Tibial nerve (tissue), 4 donors: Measurements from ENCODE around the gene CEP85. TPM values are rescaled to one million over a fixed set of nuclear protein-coding genes. Genes with fewer than 3 reads are reported as not detected.
A peak's percentile ranks its signal among the peaks of the same experiment; 100 is the strongest.

Experiments
- DNase-seq, 2 donors: peaks; one replicate each; pipeline ENCODE4 v3.0.0-alpha.2; 2019; ENCODE audit warnings: low spot score in 2 of 2
- H3K27ac ChIP-seq, 4 donors: fragments of 200-600 bp; sonication (generic) in 3 of 4; one replicate each; pipeline ENCODE4 v1.5.1; 2017 to 2019; ENCODE audit warnings: mild to moderate bottlenecking in 1 of 4
- H3K27me3 ChIP-seq, 2 donors: fragments of 200-600 bp; sonication (generic) in 1 of 2; one replicate each; pipeline versions ENCODE4 v1.5.1 to v1.6.0; 2017 to 2019
- H3K36me3 ChIP-seq, 3 donors: fragments of 200-600 bp; sonication (generic); one replicate each; pipeline ENCODE4 v1.5.1; 2018 to 2019
- H3K4me1 ChIP-seq, 4 donors: fragments of 200-600 bp; sonication (generic) in 3 of 4; one replicate each; pipeline ENCODE4 v1.5.1; 2017 to 2019
- H3K4me3 ChIP-seq, 4 donors: fragments of 200-600 bp; sonication (generic) in 3 of 4; one replicate each; pipeline ENCODE4 v1.5.1; 2017 to 2019; ENCODE audit warnings: mild to moderate bottlenecking in 1 of 4, moderate library complexity in 1 of 4
- H3K9me3 ChIP-seq, 4 donors: fragments of 200-600 bp; sonication (generic) in 3 of 4; one replicate each; pipeline ENCODE4 v1.5.1; 2017 to 2019
- CTCF ChIP-seq, 5 experiments: fragments of 200-600 bp in 3 of 5; fragments of 450-650 bp in 2 of 5; sonication (generic) in 3 of 5; IDR thresholded peaks; one replicate each; pipeline ENCODE4 v1.5.1; 2016 to 2019; ENCODE audit warnings: antibody characterized with exemption in 5 of 5, mild to moderate bottlenecking in 3 of 5, moderate library complexity in 2 of 5
- EP300 ChIP-seq, 2 donors: sonication (generic); formaldehyde crosslinking; IDR thresholded peaks; one replicate each; pipeline ENCODE4 v1.6.1; 2017; ENCODE audit warnings: antibody characterized with exemption in 2 of 2, mild to moderate bottlenecking in 1 of 2
- POLR2A ChIP-seq, 2 donors: fragments of 450-650 bp; IDR thresholded peaks; one replicate each; pipeline ENCODE4 v1.6.1; 2017; ENCODE audit warnings: antibody characterized with exemption in 2 of 2, mild to moderate bottlenecking in 2 of 2, moderate library complexity in 2 of 2
- WGBS, 2 donors: methylation state at CpG; one replicate each; pipeline ENCODE4 v1.1.5; 2018; 5-methylcytosine and 5-hydroxymethylcytosine counted together
- total RNA-seq, 4 donors: library from RNA; depleted of rRNA; stranded (reverse); fragments of >200 nt; gene quantifications; one replicate each; pipeline ENCODE4 v1.1.0, GENCODE V29; 2016

CEP85 gene
- total RNA-seq, 4 donors from 2014 or later, result 14.9 to 23.7 (median 20.0) TPM

DNA sequence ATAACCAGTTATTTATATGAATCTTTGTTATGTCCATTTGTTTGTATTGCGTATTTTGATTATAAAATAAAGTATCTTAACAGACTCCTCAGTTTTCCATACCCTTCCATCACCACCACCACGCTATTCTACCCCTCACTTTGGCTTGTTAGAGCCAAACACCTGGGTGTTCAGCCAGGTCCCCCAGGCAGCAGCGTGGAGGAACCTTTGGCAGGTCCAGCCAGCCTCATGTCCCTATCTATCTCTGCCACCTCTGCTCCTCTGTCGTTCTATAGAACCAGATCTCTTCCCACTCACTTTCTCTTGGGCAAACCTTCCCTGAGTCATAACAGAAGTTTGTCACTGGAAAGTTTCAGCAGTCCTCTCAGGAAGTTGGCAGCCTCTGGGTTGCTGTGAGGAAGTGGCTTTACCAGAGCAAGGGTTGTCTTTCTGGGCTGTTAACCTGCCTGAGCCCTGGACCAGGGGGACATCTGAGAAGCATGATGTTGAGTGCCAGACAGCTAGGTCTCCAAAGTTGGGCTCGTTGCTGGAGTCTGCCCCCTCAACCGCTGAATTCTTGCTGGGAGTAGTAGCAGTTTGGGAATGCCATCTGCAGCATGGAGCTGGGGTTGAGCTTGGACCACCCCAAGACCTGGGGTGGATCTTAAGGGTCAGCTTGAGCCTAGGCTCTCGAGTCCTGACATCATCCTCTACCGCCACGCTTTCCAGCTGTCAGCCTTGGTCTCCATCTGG, 44.9 kb downstream of the CEP85 start:
- peaks cover 0 to 80% (median 60%) of the 10 kb centered on the region in 4 donors for H3K4me1 ChIP-seq
- peak overlapping the region; percentile 81 to 99 (median 96) for H3K27ac ChIP-seq
- whole genome bisulfite sequencing, 2 donors, result 45 to 50% methylated on average over 9 of the region's 9 CpGs
- DNase-seq, result peak in 1 of 2 donors; percentile 36
- TF ChIP-seq EP300 (IDR thresholded peaks at IDR 0.05) (peak in 1 of 2 donors; percentile 18), CTCF (IDR thresholded peaks at IDR 0.05) (no peak), POLR2A (IDR thresholded peaks at IDR 0.05) (no peak)
- peak overlapping the region; percentile 76 to 98 (median 85) for H3K4me3 ChIP-seq
- peaks cover 0 to 10% (median 0%) of the 10 kb centered on the region in 3 donors for H3K36me3 ChIP-seq
- no peaks in the 10 kb centered on the region for H3K27me3 ChIP-seq
- no peaks in the 10 kb centered on the region for H3K9me3 ChIP-seq

GRCh38 chr1:26279456-26280332, 45.7 kb downstream of the CEP85 start, which contains the start of gene SH3BGRL3:
TSS of gene SH3BGRL3 (plus strand) at chr1:26280086. CDS start at chr1:26280156, 70 bp downstream.
- DNase-seq, result peak; percentile 80 to 86
- Histone ChIP-seq H3K27ac (peak within 1 kb of the TSS; percentile 81 to 99 (median 96)), H3K4me3 (peak within 1 kb of the TSS; percentile 76 to 98 (median 85)), H3K27me3 (no peaks in the 10 kb centered on the region), H3K36me3 (peaks cover 0 to 14% (median 0%) of the 10 kb centered on the region in 3 donors), H3K4me1 (peaks cover 0 to 88% (median 63%) of the 10 kb centered on the region in 4 donors), H3K9me3 (no peaks in the 10 kb centered on the region)
- TF ChIP-seq EP300 (IDR thresholded peaks at IDR 0.05) (peak in 1 of 2 donors; percentile 90), CTCF (IDR thresholded peaks at IDR 0.05) (peak; percentile 12 to 62 (median 28)), POLR2A (IDR thresholded peaks at IDR 0.05) (peak; percentile 76 to 93)
- WGBS, 2 donors, result 1% methylated on average over 38 to 39 of the region's 66 CpGs

- H3K4me1 ChIP-seq, result peaks cover 0 to 90% (median 64%) of the 10 kb centered on the region in 4 donors
- DNase-seq, result no peak
- TF ChIP-seq CTCF (IDR thresholded peaks at IDR 0.05) (no peak), POLR2A (IDR thresholded peaks at IDR 0.05) (no peak), EP300 (IDR thresholded peaks at IDR 0.05) (no peak)
- H3K4me3 ChIP-seq, result peak overlapping the region; percentile 76 to 98 (median 85)
- peaks cover 0 to 14% (median 0%) of the 10 kb centered on the region in 3 donors for H3K36me3 ChIP-seq
- H3K27ac ChIP-seq, result peak overlapping the region; percentile 81 to 99 (median 96)
- 31 to 34% methylated on average over 19 to 20 of the region's 20 CpGs for WGBS, 2 donors
- no peaks in the 10 kb centered on the region for H3K9me3 ChIP-seq
- H3K27me3 ChIP-seq, result no peaks in the 10 kb centered on the region
These were observed 46.5 kb downstream of the CEP85 start for GRCh38 chr1:26280333-26281042.

GRCh38 chr1:26281091-26281958, 47.3 kb downstream of the CEP85 start:
- peak overlapping the region; percentile 81 to 99 (median 96) for H3K27ac ChIP-seq
- H3K4me3 ChIP-seq, result peak overlapping the region in 2 of 4 donors; percentile 81 to 98
- 90 to 93% methylated on average over 5 of the region's 5 CpGs for WGBS, 2 donors
- H3K9me3 ChIP-seq, result no peaks in the 10 kb centered on the region
- DNase-seq, result no peak
- peaks cover 0 to 89% (median 62%) of the 10 kb centered on the region in 4 donors for H3K4me1 ChIP-seq
- TF ChIP-seq POLR2A (IDR thresholded peaks at IDR 0.05) (no peak), EP300 (IDR thresholded peaks at IDR 0.05) (no peak), CTCF (IDR thresholded peaks at IDR 0.05) (no peak)
- peaks cover 0 to 14% (median 0%) of the 10 kb centered on the region in 3 donors for H3K36me3 ChIP-seq
- no peaks in the 10 kb centered on the region for H3K27me3 ChIP-seq
